COLO829 (cell line): ENCODE measurements around the gene ADAP1.
"Not testable (repeated sequence)": the region's sequence is repeated elsewhere in the genome, so short reads cannot be mapped to it uniquely, and the experiment has no call there.

Experiments
- DNase-seq: peaks from one replicate; pipeline ENCODE4 v3.0.0; 2012; ENCODE audit warnings: low spot score

The ADAP1 gene

DNA sequence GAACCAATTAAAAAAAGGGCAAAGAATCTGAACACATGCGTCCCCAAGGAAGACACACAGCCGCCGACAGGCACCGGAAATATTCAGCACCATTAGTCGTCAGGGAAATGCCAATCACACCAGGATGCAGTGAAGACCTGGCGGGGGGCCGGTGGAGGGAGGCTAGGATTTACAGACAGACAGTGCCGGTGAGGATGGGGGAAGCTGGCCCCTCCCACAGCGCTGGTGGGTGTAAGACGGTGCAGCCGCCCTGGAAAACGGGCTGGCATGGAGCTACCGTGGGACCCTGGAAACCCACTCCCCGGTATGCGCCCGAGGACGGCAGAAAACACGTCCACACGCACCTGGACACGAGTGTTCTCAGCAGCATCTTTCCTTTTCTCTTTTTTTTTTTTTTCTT is 4.8 kb upstream of the ADAP1 start:
- DNase-seq, result no peak

DNA sequence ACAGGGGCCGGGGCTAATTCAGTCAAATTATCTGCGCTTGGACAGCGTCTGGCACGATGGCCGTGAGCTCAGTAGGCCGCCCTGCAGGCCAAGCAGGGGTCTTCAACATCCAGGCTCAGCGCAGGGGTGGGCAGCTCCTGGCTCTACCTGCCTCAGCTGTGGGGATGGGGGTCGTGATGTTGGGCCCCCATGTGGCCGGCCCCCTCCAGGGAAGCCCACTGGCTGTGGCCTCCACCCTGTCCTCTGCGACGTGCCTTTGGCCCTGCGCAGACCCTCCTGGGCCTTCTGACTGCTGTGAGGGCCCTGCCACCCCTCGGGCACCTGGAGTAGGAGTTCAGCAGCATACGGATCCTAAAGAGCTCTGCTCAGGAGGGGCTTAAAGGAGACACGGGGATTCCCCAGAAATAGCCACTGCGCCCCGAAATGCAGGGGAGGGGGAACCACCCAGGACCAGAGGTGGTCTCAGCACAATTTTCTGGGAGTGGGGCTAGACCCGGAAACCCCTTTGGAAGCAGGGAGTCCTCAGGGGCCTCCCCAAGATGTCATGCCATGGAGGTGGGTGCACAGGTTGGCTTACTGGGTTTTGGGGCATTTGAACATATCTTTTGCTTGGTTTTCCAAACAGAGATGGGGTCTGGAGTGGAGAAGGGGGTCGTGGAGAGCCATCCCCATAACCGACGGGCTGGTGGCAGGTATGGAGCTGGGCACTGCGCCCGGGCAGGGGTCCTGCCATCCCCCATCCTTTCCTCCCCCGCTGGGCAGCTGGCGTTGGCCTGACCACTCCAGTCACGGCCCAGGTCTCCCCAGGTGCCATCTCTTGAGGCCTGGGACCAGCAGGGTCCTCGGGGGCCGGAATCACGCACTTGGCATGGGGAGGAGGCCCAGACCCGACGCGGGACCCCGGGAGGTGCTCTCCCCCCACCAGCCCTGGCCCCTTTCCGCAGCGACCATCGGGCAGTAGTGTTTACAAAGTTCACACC is 4.0 kb upstream of the ADAP1 start:
- no peak for DNase-seq

DNA sequence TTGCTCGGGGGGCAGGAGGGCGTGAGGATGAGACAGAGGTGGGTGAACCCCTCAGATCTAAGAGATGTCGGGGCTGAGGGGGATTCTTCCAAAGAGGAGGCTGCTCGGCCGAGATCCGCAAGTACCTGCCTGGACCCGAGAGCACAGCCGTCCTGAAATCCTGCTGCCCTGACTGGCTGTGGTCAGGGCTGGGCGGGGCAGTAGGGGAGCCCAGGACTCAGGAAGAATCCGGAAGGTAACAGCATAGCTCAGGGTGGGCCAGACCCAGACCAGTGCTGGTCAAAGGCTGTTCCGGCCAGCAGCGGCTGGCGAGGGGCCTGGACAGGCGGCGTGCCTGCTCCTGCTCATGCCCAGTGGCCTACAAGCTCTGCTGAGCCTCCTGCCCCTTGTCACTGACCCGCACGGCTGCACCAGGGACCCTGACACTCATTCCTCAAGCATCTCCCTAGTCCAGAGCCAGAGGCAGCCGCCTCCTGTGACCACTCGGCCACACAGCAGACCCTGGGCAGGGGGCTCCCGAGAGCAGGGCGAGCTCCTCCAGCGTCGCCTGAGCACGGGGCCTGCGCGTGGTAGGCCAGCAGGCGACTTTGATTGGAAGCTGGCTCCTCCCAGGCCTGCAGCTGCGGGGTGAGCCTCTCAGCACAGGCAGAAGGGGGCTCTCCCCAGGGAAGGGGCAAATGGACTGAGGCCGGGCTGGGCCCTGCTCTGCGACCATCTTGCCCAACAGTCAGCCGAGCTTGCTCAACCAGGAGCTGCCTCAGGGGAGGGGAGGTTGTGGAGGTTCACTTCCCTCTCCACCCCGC is 3.1 kb upstream of the ADAP1 start:
- no peak for DNase-seq

DNA sequence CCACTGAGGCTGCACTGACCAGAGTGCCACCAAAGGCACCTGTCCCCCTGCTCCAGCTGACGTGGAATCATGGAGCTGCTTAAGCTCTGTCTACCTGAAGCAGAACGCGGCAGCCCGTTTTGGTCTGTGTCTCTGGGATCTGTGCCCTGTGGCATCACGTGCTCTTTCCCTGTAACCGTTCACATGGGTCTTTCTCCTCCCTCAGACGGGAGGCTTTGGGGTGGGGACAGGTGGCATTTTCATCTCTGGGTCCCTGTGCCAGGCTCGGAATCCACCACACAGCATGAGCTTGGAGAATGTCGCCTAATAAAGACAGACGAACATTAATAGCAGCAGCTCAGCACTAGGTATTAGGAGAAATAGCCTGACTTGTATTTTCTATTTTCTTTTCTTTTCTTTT is 1.6 kb upstream of the ADAP1 start:
- DNase-seq, result no peak

DNA sequence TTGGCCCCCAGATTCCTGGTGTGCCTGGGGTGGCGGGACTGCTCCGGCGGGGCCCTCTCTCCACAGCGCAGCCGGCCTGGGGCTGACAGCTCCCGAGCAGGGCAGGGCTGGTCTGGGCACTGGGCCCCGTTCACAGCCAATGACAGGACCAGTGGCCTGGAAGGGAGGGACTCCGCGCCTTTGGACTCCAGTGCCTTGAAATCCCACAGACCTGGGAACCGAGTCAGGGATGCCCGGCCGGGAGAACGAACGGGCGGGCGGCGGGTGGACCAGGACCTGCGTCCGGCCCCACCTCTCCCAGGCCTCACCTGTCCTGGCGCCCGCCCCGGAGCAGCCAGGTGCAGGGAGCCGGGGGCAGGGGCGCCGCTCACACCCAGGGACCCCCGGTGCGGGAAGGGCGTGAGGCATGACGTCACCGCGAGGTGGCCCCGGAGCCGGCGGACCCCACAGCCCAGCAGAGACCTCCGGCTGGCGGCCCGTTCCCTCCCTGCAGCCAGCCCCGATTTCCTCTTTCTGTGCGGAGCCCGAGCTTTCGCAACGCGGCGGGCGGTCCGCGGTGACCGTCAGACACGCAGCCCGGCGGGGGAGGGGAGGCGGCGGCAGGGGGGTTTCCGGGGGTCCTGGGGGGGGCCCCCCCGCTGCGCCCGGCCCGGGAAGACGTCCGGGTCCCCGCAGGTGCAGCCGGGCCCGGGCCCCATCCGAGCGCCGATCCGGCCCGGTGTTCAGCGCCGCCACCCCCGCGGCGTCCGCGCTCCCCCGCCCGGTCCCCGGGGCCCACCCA is 743 bp downstream of the ADAP1 start:
- DNase-seq, result no peak

DNA sequence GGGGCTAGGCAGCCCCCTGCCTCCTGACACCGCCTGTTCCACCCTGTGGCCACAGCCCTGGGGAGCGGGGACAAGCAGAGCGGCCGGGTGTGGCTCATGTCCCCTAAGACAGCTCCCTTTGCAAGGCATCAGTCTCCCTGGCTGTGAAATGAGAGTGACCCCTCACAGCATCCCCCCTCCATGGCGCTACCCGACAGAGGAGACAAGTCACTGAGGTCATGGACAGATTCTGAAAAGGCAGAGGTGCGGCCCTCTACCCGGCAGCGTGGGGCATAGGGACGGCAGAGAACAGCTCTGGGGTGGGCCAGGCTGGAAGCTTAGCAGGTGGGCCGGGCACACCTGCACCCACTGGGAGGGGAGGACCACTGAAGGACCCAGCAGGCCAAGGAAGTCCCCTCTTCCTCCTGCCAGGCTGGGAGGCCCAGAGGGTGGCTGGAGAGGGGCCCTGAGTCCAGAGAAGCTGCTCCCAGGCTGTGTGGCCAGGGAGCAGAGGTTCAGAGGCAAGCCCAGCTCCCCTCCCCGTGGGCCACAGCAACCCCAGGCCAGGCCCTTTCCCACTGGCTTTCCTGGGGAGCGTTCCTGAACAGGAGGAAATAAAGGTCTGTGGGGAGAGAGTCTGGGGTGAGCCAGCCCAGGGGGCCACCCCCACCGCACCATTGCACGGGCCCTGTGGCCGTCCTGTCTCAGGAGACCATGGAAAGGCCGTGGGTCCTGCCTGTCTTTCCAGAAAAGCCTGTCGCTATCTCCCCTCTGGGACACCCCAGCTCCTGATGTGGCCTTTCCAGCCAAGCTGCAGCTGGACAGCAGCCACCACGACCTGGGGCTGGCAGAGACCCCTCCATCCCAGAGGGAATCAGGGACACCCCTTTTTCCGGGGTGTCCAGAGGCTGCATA is 1.7 kb downstream of the ADAP1 start:
- no peak for DNase-seq

DNA sequence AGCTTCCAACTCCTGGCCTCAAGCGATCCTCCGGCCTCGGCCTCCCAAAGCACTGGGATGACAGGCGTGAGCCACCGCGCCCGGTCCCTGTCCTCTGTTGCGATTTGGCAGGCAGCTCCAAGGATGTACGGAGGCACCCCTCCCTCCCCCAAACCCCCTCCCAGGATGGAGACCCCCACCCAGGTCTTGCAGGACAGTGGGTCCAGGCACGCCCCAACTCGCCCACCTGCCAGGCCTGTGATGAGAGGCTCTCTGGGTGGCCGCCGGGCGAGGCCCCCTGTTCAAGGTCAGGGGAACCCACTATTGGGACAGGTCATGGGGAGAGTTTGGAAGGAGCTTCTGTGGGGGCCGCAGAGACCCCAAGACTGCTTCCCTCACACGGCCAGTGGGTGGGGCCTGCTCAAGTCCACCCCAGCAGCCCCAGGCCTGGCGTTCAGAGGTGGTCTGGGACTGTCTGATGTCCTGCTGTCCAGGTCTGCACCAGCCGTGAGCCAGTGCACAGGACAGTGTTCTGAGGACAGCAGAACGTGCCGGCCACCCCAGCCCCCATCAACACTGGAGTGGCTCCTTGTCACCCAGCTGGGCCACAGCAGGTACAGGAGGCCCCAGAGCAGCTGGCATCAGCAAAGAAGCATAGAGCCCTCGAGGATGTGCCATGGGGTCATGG is 2.5 kb downstream of the ADAP1 start:
- DNase-seq, result no peak

DNA sequence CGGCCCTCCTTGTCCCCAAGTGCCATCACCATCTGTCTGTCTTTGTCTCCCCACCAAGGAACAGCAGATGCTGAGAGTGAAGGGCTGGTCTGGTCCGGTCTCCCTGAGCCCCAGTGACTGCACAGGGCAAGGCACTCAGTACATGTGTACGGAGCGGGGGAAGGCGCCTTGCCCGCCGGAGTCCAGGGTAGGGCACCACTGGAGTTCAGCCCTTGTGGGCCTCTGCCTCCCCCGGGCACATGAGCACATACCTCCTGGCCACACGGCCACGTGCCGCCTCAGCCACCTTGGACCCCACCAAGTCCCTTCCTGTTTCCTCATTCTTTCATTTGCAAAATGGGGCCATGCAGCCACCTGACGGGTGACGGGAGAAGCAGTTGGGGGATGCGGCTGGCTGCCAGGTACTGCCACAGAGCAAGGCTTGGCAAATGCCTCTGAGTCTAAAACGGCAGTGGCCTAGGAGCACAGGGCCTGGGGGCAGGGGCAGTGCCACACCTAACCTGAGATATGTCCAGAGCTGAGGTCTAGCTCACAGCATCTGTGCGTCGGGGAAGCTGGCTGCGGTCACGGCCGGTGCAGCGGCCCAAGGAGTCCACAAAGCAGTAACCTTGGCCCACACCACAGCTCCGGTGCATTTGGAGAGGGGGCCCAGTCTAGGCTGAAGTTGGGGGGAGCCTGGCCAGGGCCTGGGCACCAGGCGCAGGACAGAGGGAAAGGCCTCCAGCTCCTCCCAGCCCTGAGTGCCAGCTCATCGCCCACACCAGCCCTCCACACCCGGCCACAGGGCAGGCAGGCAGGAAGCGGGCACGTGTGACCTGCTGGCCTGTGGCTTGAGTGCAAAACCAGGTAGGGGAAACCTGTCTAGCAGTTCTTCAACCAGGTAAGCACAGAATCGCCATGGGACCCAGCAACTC is 5.2 kb downstream of the ADAP1 start:
- DNase-seq, result no peak

DNA sequence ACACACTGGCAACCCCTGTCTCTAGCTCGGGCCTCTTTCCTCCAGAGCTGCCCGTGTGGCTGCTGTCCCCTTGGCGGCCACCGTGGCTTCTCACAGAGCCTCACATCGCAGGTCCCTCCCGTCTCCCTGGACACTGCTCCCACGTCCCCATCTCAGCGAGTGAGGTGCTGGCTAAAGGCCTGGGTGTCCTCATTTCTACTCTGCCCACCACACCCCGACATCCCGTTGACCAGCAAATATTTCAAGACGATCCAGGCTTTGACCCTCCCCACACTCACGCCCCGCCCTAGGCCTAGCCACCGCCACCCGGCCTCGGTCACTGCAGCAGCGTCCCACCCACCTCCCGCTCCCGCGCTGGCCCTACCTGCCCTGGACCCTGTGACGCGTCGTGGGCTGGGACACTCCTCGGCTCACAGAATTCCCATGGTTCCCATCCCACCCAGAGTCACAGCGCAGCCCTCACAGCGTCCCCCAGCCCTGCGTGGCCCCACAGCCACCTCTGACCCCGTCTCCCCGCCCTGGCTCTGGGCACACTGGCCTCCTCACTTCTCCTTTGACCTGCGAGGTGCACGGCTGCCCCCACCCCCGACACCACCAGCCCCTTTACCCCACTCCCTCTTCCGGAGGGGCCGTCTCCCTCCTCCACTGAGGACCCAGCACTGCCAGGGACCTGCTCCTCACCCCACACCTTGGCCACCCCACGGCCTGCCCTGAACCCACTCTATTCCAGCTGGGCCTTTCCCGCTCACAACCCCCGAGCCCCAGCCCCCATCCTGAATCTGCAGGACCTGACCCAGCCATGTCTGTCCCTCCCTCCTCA is 6.9 kb downstream of the ADAP1 start:
- DNase-seq, result no peak

DNA sequence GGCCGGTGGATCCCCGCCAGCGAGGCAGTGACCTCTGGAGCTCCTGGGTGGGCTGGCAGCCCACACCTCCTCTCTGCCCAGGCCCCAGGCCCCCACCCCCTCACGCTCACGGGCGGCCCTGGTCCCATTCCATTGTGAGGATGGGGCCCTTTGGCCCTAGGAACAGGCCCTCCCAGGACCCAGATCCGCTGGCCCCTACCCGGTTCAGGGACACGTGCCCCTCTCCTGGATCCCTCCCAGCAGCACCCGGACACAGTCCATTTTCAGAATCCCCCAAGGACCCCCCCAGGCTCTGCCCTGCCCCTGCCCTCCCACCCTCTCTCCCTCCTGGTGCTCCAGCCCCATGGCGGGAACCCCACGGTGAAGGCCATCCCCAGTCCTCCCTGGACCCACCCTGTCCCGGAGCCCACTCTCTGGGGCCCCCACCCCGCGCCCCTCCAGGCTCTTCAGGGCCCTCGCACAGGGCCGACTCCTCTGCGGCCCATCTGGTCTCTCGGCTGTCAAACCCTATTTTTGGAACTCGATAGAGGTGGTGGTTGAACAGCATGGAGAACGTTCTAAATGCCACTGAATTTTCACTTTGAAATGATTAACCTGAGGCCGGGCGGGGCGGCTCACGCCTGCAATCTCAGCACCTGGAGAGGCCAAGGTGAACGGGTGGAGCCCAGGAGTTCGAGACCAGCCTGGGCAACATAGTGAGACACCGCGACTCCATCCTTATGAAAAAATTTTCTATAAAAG is 8.1 kb downstream of the ADAP1 start:
- no peak for DNase-seq

DNA sequence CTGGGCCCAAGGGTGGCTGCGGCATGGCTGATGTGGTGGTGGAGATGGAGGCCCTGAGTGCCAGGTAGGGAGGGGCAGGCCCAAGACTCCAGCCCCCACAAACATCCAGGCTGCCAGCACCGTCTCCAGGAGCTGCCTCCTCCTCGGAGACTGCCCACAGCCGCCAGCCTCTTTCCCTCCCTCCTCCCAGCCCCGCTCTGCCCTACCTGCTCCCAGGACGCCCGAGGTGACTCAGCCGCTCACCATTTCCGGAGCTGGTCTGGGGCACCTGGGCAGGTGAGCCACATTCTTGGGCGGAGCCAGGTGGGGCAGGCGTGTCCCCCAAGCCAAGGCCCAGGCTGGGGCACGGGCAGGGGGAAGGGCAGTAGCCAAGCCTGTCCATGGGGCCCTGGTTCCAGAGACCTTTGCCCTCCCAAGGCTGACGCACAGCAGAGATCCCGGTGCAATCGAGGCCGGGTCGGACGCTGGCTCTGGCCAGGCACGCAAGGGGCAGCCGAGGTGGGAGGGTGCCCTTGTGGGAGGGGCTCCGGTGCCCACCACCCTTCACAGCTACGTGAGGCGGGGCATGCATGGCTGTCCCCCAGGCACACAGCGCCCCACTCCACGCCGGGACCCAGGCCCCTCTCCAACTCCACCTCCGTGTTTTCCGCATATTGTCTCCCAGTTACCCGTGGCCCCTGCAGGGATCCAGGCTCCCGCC is 8.8 kb downstream of the ADAP1 start:
- DNase-seq, result no peak

DNA sequence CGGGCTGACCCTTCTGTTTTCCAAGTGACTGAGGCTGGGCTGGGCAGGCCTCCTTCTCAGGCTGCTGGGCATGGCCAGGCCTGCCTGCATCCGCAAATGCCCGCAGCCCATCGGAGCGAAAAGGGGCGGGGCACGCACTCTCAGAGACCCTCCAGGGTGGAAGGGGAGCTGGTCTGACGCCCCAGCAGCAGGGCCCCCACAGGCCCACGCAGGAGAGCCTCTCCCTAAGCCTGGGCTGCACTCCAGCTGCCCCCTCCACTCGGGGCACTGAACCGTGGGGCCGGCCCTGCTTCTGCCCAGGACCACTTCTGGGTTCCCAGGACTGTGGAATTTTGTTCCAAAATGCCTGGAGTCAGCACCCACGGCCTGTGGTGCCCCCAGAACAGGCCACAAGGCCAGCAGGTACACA is 9.3 kb downstream of the ADAP1 start:
- no peak for DNase-seq

DNA sequence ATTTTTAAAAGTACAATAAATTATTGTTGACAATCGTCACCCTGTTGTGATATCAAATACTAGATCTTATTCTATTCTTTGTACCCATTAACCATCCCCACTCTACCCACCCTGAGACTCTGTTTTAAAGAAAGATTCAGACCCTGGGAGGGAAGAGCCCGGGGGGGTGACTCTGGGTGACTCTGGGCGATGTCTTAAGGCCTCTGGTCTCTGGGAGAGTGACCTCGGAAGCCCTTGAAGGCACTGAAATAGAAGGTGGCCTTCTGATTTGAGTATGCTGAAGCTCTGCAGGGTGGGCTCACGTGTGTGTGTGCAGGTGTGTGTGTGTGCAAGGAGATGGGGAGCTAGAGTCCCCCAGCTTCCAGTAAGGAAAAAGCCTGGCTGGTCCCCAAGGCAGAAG is 9.7 kb downstream of the ADAP1 start:
- DNase-seq, result no peak

DNA sequence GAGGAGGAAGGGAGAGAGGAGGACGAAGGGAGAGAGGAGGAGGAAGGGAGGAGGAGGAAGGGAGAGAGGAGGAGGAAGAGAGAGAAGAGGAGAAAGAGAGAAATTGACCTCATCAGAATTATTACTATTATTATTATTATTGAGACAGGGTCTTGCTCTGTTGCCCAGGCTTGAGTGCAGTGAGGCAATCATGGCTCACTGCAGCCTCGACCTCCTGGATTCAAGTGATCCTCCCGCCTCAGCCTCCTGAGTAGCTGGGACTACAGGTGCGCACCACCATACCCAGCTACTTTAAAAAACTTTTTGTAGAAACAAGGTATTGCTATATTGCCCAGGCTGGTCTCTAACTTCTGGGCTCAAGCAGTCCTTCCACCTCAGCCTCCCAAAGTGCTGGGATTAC is 10.7 kb downstream of the ADAP1 start:
- not testable (repeated sequence) for DNase-seq

DNA sequence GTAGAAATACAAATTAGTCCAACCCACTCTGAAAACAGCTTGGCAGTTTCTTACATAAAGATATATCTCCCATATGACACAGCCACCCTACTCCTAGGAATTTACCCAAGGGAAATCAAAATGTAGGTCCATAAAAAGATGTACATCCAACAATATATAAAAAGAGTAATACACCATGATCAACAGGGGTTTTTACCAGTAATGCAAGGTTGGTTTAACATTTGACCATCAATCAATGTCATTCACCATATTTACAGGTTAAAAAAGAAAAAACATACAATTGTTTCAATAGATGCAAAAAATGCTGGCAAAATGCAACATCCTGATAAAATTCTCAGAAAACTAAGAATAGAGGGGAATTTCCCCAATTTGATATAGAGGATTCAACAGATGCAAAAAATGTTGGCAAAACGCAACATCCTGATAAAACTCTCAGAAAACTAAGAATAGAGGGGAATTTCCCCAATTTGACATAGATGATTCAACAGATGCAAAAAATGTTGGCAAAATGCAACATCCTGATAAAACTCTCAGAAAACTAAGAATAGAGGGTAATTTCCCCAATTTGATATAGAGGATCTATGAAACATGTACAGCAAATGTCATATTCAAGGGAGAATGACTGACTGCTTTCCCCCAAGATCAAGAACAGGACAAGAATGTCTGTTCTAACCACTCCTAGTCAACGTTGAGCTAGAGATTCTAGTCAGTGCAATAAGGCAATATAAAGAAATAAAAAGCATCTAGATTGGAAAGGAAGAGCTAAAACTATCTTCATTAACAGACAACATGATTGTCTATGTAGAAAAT is 13.7 kb downstream of the ADAP1 start:
- no peak for DNase-seq

DNA sequence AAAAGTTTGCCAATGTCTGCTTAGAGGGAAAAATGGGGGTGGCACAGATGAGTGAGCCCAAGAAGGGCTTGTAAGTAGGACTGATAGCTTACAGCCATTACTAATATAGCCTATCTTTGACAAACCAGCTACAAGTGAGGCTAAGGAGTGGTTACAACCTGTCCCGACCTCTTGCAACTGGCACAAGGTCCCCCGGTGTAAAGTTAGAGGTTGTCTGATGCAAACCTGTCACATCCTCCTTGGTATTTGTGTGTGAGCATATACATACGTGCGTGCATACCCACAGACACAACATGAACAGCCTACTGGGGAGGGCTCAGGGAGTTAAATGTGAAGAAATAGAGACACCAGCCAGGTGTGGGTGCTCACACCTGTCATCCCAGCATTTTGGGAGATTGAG is 14.6 kb downstream of the ADAP1 start:
- DNase-seq, result no peak
